Measurements from ENCODE around the gene TMEM176A. TPM values are rescaled to one million over a fixed set of nuclear protein-coding genes. Genes with fewer than 3 reads are reported as not detected.

Gene TMEM176A
- total and polyA plus RNA-seq, 2 experiments from 2014 or later: 0.34 TPM; not detected in 1

GRCh38 chr7:150766334-150766709 lies 34.2 kb upstream of the TMEM176A start:
- no peak for ATAC-seq

More at GRCh38 chr7:150766334-150766709, 34.2 kb upstream of the TMEM176A start:
- no peak overlapping the region for H3K4me2 ChIP-seq
- TF ChIP-seq REST (IDR thresholded peaks at IDR 0.05; ENCODE audit: unreplicated experiment) (no peak), ETS1 (IDR thresholded peaks at IDR 0.05) (no peak), EZH2 (IDR thresholded peaks at IDR 0.05; ENCODE audit: low read depth, unreplicated experiment) (no peak), EZH2phosphoT487 (IDR thresholded peaks at IDR 0.05; ENCODE audit: unreplicated experiment) (no peak), JUNB (IDR thresholded peaks at IDR 0.05; ENCODE audit: unreplicated experiment) (no peak), CREB1 (CRISPR knock-in tag; IDR thresholded peaks at IDR 0.05; ENCODE audit: low read depth) (no peak), ZNF331 (CRISPR knock-in tag; IDR thresholded peaks at IDR 0.05; ENCODE audit: low read depth) (no peak), CTCF (conservative IDR thresholded peaks at IDR 0.05; ENCODE audit: low read depth in 2 of 2) (no peak), NANOG (IDR thresholded peaks at IDR 0.05; ENCODE audit: borderline replicate concordance) (no peak), POLR2AphosphoS5 (IDR thresholded peaks at IDR 0.05; ENCODE audit: low read depth) (no peak), ZNF462 (CRISPR knock-in tag; IDR thresholded peaks at IDR 0.05) (no peak), ZNF114 (CRISPR knock-in tag; IDR thresholded peaks at IDR 0.05) (no peak), STAT1 (IDR thresholded peaks at IDR 0.05; ENCODE audit: unreplicated experiment) (no peak)
- H3K27ac ChIP-seq (ENCODE audit: low read depth): no peak overlapping the region
- H3K36me3 Mint-ChIP-seq (ENCODE audit: low read depth): no peaks in the 10 kb centered on the region
- H3K9me2 ChIP-seq (ENCODE audit: insufficient read depth): no peaks in the 10 kb centered on the region
- no peaks in the 10 kb centered on the region for H3K27me3 ChIP-seq (ENCODE audit: insufficient read depth)
- H3K79me2 ChIP-seq (replicated peaks; ENCODE audit: insufficient read depth): no peaks in the 10 kb centered on the region
- H3K27me3 Mint-ChIP-seq (ENCODE audit: insufficient read depth, low read depth, poor library complexity): no peaks in the 10 kb centered on the region
- no peaks in the 10 kb centered on the region for H4K20me1 ChIP-seq (replicated peaks; ENCODE audit: insufficient read depth)
- no peak overlapping the region for H3K27ac Mint-ChIP-seq
- H2AFZ ChIP-seq: no peak overlapping the region
- peaks cover 10% of the 10 kb centered on the region for H3K4me1 Mint-ChIP-seq
- H3K4me3 ChIP-seq: no peak overlapping the region
- no peaks in the 10 kb centered on the region for H3F3A ChIP-seq (replicated peaks; ENCODE audit: low read depth)
- DNase-seq (ENCODE audit: low spot score): no peak
- H3K36me3 ChIP-seq (ENCODE audit: insufficient read depth): no peaks in the 10 kb centered on the region
- peaks cover 3% of the 10 kb centered on the region; the same call in 1 of the 3 replicates for H3K9me3 Mint-ChIP-seq
- H3K4me1 ChIP-seq (ENCODE audit: insufficient read depth): peaks cover 22% of the 10 kb centered on the region; the same call in 1 of the 2 replicates
- H3K4me3 Mint-ChIP-seq: no peak overlapping the region
